Endothelial cell (in vitro differentiated cells): ENCODE results near the gene IRF2BP1. TPM values are rescaled to one million over a fixed set of nuclear protein-coding genes. Genes with fewer than 3 reads are reported as not detected.

Experiments
- DNase-seq: peaks from one replicate; pipeline ENCODE4 v3.0.0; 2021; ENCODE audit warnings: low spot score
- H3K27ac Mint-ChIP-seq: one replicate; pipeline ENCODE4 v1.8.0; 2021; ENCODE audit warnings: mixed read lengths, inconsistent platforms; ENCODE audit not compliant: unreplicated experiment
- H3K27me3 Mint-ChIP-seq: one replicate; pipeline ENCODE4 v1.8.0; 2021; ENCODE audit warnings: mild to moderate bottlenecking, moderate library complexity, mixed read lengths, inconsistent platforms; ENCODE audit not compliant: unreplicated experiment
- H3K36me3 Mint-ChIP-seq: one replicate; pipeline ENCODE4 v1.8.0; 2021; ENCODE audit warnings: mild to moderate bottlenecking, low read depth, mixed read lengths, inconsistent platforms; ENCODE audit not compliant: unreplicated experiment
- H3K4me1 Mint-ChIP-seq: one replicate; pipeline ENCODE4 v1.8.0; 2021; ENCODE audit warnings: mild to moderate bottlenecking, mixed read lengths, inconsistent platforms; ENCODE audit not compliant: unreplicated experiment
- H3K4me3 Mint-ChIP-seq: one replicate; pipeline ENCODE4 v1.8.0; 2021; ENCODE audit warnings: mild to moderate bottlenecking, mixed read lengths, inconsistent platforms; ENCODE audit not compliant: unreplicated experiment
- H3K9me3 Mint-ChIP-seq: one replicate; pipeline ENCODE4 v1.8.0; 2021; ENCODE audit warnings: mixed read lengths, inconsistent platforms; ENCODE audit not compliant: unreplicated experiment
- total RNA-seq: library from RNA; stranded (reverse); fragmentation: NEBNext Ultra II Directional; extraction: Animal tissue kit (Norgen Biotek cat#: 25700); gene quantifications from one replicate; pipeline ENCODE4 v1.2.1, GENCODE V29; 2021; ENCODE audit not compliant: unreplicated experiment
- TF ChIP-seq, protein P1 (sequence below): fragments of 200-600 bp; sonication (generic); IDR thresholded peaks from one replicate; pipeline ENCODE4 v1.5.0; 2021; ENCODE audit warnings: antibody characterized with exemption; ENCODE audit not compliant: unreplicated experiment

IRF2BP1 gene
- total RNA-seq, 1 donor from 2014 or later = 17.6 TPM

DNA sequence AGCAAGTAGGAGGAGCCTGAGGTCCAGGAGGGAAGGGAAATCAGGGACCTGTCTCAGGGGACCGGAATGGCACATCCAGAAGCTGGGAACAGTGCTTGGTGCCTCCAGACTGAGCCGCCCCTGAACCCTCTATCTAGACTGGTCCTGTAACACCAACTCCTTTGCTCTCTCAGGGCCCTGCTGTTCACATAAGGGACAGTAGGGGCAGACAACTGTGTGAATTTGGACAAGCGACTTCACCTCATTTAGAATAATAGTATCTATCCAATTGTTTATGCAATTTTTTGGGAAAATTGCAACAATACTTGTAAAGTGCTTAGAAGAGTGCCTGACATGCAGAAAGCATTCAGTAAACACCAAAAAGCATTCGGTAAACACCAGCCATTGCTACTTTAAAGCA lies 37.0 kb downstream of the IRF2BP1 start:
- H3K4me1 Mint-ChIP-seq = peaks cover 3% of the 10 kb centered on the region
- no peak for DNase-seq
- no peaks in the 10 kb centered on the region for H3K27me3 Mint-ChIP-seq
- no peaks in the 10 kb centered on the region for H3K9me3 Mint-ChIP-seq
- peaks cover 46% of the 10 kb centered on the region for H3K36me3 Mint-ChIP-seq
- no peak overlapping the region for H3K27ac Mint-ChIP-seq
- H3K4me3 Mint-ChIP-seq = no peak overlapping the region
- TF ChIP-seq, protein P1, sequence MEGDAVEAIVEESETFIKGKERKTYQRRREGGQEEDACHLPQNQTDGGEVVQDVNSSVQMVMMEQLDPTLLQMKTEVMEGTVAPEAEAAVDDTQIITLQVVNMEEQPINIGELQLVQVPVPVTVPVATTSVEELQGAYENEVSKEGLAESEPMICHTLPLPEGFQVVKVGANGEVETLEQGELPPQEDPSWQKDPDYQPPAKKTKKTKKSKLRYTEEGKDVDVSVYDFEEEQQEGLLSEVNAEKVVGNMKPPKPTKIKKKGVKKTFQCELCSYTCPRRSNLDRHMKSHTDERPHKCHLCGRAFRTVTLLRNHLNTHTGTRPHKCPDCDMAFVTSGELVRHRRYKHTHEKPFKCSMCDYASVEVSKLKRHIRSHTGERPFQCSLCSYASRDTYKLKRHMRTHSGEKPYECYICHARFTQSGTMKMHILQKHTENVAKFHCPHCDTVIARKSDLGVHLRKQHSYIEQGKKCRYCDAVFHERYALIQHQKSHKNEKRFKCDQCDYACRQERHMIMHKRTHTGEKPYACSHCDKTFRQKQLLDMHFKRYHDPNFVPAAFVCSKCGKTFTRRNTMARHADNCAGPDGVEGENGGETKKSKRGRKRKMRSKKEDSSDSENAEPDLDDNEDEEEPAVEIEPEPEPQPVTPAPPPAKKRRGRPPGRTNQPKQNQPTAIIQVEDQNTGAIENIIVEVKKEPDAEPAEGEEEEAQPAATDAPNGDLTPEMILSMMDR = no peak

DNA sequence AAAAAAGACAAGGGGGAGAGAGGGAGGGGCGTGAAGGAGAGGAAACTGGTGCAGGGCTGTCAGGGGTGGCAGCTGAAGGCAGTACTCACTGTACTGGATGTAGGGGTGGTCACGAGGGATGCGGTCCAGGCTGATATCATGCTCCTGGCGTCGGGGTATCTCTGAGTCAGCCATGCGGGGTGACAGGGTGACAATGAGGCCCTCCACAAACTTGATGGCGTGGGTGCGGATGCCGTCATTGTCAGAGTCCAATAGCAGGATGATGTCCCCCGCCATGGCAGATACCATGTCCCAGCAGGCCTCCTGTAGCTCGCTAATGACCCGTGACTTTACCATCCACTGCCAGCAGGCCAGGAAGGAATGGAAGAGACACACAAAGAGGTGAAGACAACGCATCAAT lies 38.3 kb downstream of the IRF2BP1 start:
- no peak for DNase-seq
- no peak overlapping the region for H3K27ac Mint-ChIP-seq
- H3K4me3 Mint-ChIP-seq = peak overlapping the region; percentile 76
- TF ChIP-seq, protein P1 = no peak
- no peaks in the 10 kb centered on the region for H3K27me3 Mint-ChIP-seq
- H3K36me3 Mint-ChIP-seq = peaks cover 52% of the 10 kb centered on the region
- peaks cover 3% of the 10 kb centered on the region for H3K4me1 Mint-ChIP-seq
- no peaks in the 10 kb centered on the region for H3K9me3 Mint-ChIP-seq

DNA sequence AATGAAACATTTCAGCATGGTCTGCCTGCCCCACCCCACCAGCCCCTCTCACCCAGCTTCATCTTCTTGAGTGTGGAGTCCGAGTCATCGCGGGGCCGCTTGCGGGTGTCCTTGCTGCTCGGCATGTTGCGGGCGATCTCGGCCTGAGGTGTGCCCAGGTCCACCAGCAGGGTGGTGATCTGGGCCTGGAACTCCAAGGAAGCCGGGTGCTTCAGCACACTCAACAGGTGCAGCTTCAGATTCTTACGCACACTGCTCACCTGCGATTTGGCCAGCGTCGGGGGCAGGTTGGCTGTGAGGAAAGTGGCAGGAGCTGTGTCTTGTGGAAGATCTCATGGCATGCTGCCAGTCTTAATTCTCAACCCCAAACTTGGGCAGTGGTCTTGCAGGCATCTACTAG lies 43.7 kb downstream of the IRF2BP1 start:
- no peaks in the 10 kb centered on the region for H3K9me3 Mint-ChIP-seq
- H3K27ac Mint-ChIP-seq = no peak overlapping the region
- no peak for DNase-seq
- peak overlapping the region; percentile 39 for H3K4me3 Mint-ChIP-seq
- no peaks in the 10 kb centered on the region for H3K4me1 Mint-ChIP-seq
- H3K36me3 Mint-ChIP-seq = peaks cover 52% of the 10 kb centered on the region
- H3K27me3 Mint-ChIP-seq = no peaks in the 10 kb centered on the region
- TF ChIP-seq, protein P1 = no peak

DNA sequence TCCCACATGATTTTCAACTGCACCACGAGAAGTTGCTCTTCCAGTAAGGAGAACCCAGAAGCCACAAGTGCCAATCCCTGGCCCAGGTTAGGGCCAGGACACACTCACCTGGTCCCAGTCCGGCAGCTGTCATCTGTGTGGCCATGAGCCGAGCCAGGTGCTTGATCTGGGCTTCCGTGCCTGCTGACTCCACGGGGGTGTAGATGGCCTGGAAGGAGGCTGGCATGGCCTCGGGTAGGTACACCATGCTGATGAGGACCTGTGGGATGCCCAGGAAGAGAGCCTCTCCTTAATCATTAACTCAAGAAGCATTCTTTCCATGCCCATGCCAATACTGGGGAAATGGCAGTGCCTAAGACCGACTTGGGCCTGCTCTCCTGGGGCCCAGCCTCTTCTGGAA lies 51.0 kb downstream of the IRF2BP1 start:
- Mint-ChIP-seq H3K9me3 (no peaks in the 10 kb centered on the region), H3K4me3 (peak overlapping the region; percentile 42), H3K27ac (no peak overlapping the region), H3K4me1 (no peaks in the 10 kb centered on the region), H3K36me3 (peaks cover 57% of the 10 kb centered on the region), H3K27me3 (peaks cover 6% of the 10 kb centered on the region)
- TF ChIP-seq, protein P1 = no peak
- DNase-seq = no peak

Other genes with a start within 250 kb of the IRF2BP1 start
- 20.3 TPM for gene EML2, start 246.7 kb downstream of the IRF2BP1 start, total RNA-seq
- 1.6 TPM for gene GIPR, start 217.9 kb downstream of the IRF2BP1 start, total RNA-seq
- 479 TPM for gene SNRPD2, start 194.2 kb downstream of the IRF2BP1 start, total RNA-seq
- gene QPCTL, start 193.5 kb downstream of the IRF2BP1 start, total RNA-seq = 10.6 TPM
- 29.9 TPM for gene FBXO46, start 155.2 kb downstream of the IRF2BP1 start, total RNA-seq
- not detected for gene MEIOSIN, start 152.7 kb downstream of the IRF2BP1 start, total RNA-seq
- gene SIX5, start 116.9 kb downstream of the IRF2BP1 start, total RNA-seq = 21.9 TPM
- 80.3 TPM for gene DMPK, start 103.7 kb downstream of the IRF2BP1 start, total RNA-seq
- 95.3 TPM for gene DMWD, start 93.3 kb downstream of the IRF2BP1 start, total RNA-seq
- gene RSPH6A, start 70.8 kb downstream of the IRF2BP1 start, total RNA-seq = 0.28 TPM
- gene SYMPK, start 23.0 kb downstream of the IRF2BP1 start, total RNA-seq = 70.7 TPM
- 1.1 TPM for gene FOXA3, start 21.8 kb downstream of the IRF2BP1 start, total RNA-seq
- gene MYPOP, start 16.5 kb upstream of the IRF2BP1 start, total RNA-seq = 9.0 TPM
- not detected for gene NANOS2, start 28.6 kb upstream of the IRF2BP1 start, total RNA-seq
- 86.0 TPM for gene NOVA2, start 87.7 kb upstream of the IRF2BP1 start, total RNA-seq
- 9.5 TPM for gene CCDC61, start 109.3 kb upstream of the IRF2BP1 start, total RNA-seq
- gene PGLYRP1, start 136.9 kb upstream of the IRF2BP1 start, total RNA-seq = 0.54 TPM
- gene IGFL4, start 154.9 kb upstream of the IRF2BP1 start, total RNA-seq = not detected
- gene IGFL3, start 238.5 kb upstream of the IRF2BP1 start, total RNA-seq = not detected